ENCODE results near the gene DNAI1. TPM values are rescaled to one million over a fixed set of nuclear protein-coding genes. Genes with fewer than 3 reads are reported as not detected.
"Not testable (repeated sequence)": the region's sequence is repeated elsewhere in the genome, so short reads cannot be mapped to it uniquely, and the experiment has no call there.

DNAI1 gene
- total RNA-seq, 1 donor from 2014 or later, result 1.5 TPM

GRCh38 chr9:34464571-34464970, 6.0 kb downstream of the DNAI1 start:
- TF ChIP-seq, protein P1, sequence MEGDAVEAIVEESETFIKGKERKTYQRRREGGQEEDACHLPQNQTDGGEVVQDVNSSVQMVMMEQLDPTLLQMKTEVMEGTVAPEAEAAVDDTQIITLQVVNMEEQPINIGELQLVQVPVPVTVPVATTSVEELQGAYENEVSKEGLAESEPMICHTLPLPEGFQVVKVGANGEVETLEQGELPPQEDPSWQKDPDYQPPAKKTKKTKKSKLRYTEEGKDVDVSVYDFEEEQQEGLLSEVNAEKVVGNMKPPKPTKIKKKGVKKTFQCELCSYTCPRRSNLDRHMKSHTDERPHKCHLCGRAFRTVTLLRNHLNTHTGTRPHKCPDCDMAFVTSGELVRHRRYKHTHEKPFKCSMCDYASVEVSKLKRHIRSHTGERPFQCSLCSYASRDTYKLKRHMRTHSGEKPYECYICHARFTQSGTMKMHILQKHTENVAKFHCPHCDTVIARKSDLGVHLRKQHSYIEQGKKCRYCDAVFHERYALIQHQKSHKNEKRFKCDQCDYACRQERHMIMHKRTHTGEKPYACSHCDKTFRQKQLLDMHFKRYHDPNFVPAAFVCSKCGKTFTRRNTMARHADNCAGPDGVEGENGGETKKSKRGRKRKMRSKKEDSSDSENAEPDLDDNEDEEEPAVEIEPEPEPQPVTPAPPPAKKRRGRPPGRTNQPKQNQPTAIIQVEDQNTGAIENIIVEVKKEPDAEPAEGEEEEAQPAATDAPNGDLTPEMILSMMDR (conservative IDR thresholded peaks at IDR 0.05), result no peak
- Mint-ChIP-seq H3K27ac (ENCODE audit: unreplicated experiment) (no peak overlapping the region), H3K4me1 (peaks cover 28% of the 10 kb centered on the region), H3K27me3 (ENCODE audit: low read depth) (peaks cover 3% of the 10 kb centered on the region), H3K36me3 (ENCODE audit: low read depth) (no peaks in the 10 kb centered on the region), H3K9me3 (no peaks in the 10 kb centered on the region), H3K4me3 (no peak overlapping the region)
- no peak for DNase-seq (ENCODE audit: low read depth, low spot score)

GRCh38 chr9:34465468-34465867, 6.9 kb downstream of the DNAI1 start:
- peaks cover 3% of the 10 kb centered on the region for H3K27me3 Mint-ChIP-seq (ENCODE audit: low read depth)
- TF ChIP-seq, protein P1 (conservative IDR thresholded peaks at IDR 0.05), result no peak
- no peak overlapping the region for H3K27ac Mint-ChIP-seq (ENCODE audit: unreplicated experiment)
- no peaks in the 10 kb centered on the region for H3K9me3 Mint-ChIP-seq
- no peak overlapping the region for H3K4me3 Mint-ChIP-seq
- H3K4me1 Mint-ChIP-seq, result peaks cover 31% of the 10 kb centered on the region
- no peaks in the 10 kb centered on the region for H3K36me3 Mint-ChIP-seq (ENCODE audit: low read depth)
- no peak for DNase-seq (ENCODE audit: low read depth, low spot score)

- no peak for DNase-seq (ENCODE audit: low read depth, low spot score)
- TF ChIP-seq, protein P1 (conservative IDR thresholded peaks at IDR 0.05), result no peak
- H3K9me3 Mint-ChIP-seq, result no peaks in the 10 kb centered on the region
- H3K4me1 Mint-ChIP-seq, result peaks cover 12% of the 10 kb centered on the region
- no peaks in the 10 kb centered on the region for H3K36me3 Mint-ChIP-seq (ENCODE audit: low read depth)
- peaks cover 28% of the 10 kb centered on the region for H3K27me3 Mint-ChIP-seq (ENCODE audit: low read depth)
- no peak overlapping the region for H3K27ac Mint-ChIP-seq (ENCODE audit: unreplicated experiment)
- H3K4me3 Mint-ChIP-seq, result no peak overlapping the region
Measured at GRCh38 chr9:34475097-34475496, 16.5 kb downstream of the DNAI1 start.

DNA sequence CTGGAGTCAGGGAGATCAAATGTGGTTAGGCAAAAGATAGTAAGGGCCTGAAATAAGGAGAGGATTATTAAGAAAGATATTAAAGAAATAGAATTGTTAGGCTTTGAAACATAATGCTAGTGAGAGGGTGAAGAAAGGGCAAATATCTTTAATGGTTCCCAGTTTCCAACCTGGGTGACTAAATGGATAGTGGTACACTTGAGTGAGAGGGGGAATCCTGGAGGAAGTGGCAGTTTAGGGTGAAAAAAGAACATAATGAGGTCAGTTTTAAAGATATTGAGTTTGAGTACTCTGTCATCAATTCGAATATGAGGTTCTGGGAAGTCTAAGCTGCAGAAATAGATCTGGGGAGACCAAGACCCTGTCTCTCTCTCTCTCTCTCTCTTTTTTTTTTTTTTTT, 18.9 kb downstream of the DNAI1 start:
- peaks cover 3% of the 10 kb centered on the region for H3K9me3 Mint-ChIP-seq
- DNase-seq (ENCODE audit: low read depth, low spot score), result no peak
- H3K27ac Mint-ChIP-seq (ENCODE audit: unreplicated experiment), result no peak overlapping the region
- H3K27me3 Mint-ChIP-seq (ENCODE audit: low read depth), result peaks cover 28% of the 10 kb centered on the region
- TF ChIP-seq, protein P1 (conservative IDR thresholded peaks at IDR 0.05), result no peak
- no peak overlapping the region for H3K4me3 Mint-ChIP-seq
- no peaks in the 10 kb centered on the region for H3K36me3 Mint-ChIP-seq (ENCODE audit: low read depth)
- peaks cover 6% of the 10 kb centered on the region for H3K4me1 Mint-ChIP-seq

DNA sequence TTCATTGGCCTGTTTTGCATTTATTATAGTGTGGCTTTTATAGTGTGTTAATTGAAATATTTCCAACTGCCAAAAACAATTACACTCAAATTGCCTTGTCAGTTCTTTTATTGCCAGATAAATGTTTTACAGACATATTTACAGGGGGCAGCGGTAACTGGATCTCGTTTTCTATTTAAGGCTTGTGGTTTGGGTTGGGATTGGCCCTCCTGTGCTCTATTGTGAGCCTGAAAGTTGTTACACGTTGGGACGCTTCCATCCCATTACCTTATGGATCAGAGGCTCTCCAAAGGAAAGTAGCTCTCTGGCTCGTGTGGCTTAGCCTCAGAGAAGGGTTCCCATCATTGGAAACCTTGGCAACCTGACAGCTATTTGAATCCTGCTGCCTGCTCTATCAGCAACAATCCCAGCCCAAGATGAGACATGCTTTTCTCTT, 20.8 kb downstream of the DNAI1 start:
- peaks cover 3% of the 10 kb centered on the region for H3K9me3 Mint-ChIP-seq
- DNase-seq (ENCODE audit: low read depth, low spot score), result no peak
- TF ChIP-seq, protein P1 (conservative IDR thresholded peaks at IDR 0.05), result no peak
- H3K27ac Mint-ChIP-seq (ENCODE audit: unreplicated experiment), result no peak overlapping the region
- peaks cover 28% of the 10 kb centered on the region for H3K27me3 Mint-ChIP-seq (ENCODE audit: low read depth)
- H3K4me3 Mint-ChIP-seq, result no peak overlapping the region
- H3K36me3 Mint-ChIP-seq (ENCODE audit: low read depth), result no peaks in the 10 kb centered on the region
- peaks cover 6% of the 10 kb centered on the region for H3K4me1 Mint-ChIP-seq

DNA sequence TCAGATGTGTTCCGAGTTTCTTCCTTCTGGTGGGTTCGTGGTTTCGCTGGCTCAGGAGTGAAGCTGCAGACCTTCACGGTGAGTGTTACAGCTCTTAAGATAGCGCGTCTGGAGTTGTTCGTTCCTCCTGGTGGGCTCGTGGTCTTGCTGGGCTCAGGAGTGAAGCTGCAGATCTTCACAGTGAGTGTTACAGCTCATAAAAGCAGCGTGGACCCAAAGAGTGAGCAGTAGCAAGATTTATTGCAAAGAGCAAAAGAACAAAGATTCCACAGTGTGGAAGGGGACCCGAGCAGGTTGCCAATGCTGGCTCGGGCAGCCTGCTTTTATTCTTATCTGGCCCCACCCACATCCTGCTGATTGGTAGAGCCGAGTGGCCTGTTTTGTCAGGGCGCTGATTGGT, 23.0 kb downstream of the DNAI1 start:
- not testable (repeated sequence) for H3K4me3 Mint-ChIP-seq; H3K36me3 Mint-ChIP-seq (ENCODE audit: low read depth); H3K27ac Mint-ChIP-seq (ENCODE audit: unreplicated experiment); DNase-seq (ENCODE audit: low read depth, low spot score); H3K9me3 Mint-ChIP-seq
- peaks cover 14% of the 10 kb centered on the region for H3K27me3 Mint-ChIP-seq (ENCODE audit: low read depth)
- peaks cover 18% of the 10 kb centered on the region for H3K4me1 Mint-ChIP-seq

- not testable (repeated sequence) for H3K27ac Mint-ChIP-seq (ENCODE audit: unreplicated experiment); DNase-seq (ENCODE audit: low read depth, low spot score); H3K27me3 Mint-ChIP-seq (ENCODE audit: low read depth); H3K36me3 Mint-ChIP-seq (ENCODE audit: low read depth); H3K4me3 Mint-ChIP-seq; H3K9me3 Mint-ChIP-seq
- peaks cover 18% of the 10 kb centered on the region for H3K4me1 Mint-ChIP-seq
Measured at GRCh38 chr9:34482746-34483145, 24.1 kb downstream of the DNAI1 start.

Measured in neural crest cell (in vitro differentiated cells).